ENCODE data around the gene MED12L.

MED12L gene

GRCh38 chr3:151309566-151309965 is 224.1 kb downstream of the MED12L start:
- in situ Hi-C loops (cut with HindIII; ENCODE audit: low pct_unique_long_range_greater_than_20kb, low sequenced_read_pairs): no loop called here

GRCh38 chr3:151312972-151313371 is 227.5 kb downstream of the MED12L start:
- in situ Hi-C loops (cut with HindIII; ENCODE audit: low pct_unique_long_range_greater_than_20kb, low sequenced_read_pairs): no loop called here
- DNase-seq (ENCODE audit: low read depth in 1 of 2, low spot score in 1 of 2): no peak
- TF ChIP-seq JUND (IDR thresholded peaks at IDR 0.05; ENCODE audit: low read depth): no peak

More at GRCh38 chr3:151309566-151309965, 224.1 kb downstream of the MED12L start:
- TF ChIP-seq JUND (IDR thresholded peaks at IDR 0.05; ENCODE audit: low read depth): no peak
- no peak for DNase-seq (ENCODE audit: low read depth in 1 of 2, low spot score in 1 of 2)

DNA sequence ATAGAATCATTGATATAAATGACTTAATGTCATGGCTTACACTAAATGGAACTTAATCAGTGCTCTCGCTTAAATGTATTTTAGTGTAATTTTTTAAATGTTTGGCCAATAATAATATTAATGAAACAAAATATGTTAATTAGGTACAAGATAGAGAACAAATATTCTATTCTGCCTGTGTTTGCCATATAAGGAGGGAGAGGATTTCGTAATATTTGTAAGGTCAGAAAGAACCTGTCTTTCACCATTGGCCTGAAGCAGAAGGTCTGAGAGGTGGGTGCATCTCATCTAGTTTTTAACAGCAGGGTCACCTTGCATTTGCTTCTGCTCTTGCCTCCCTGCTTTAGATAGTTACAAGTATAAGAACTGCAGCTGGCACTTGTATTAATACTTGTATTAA is 228.7 kb downstream of the MED12L start:
- TF ChIP-seq JUND (IDR thresholded peaks at IDR 0.05; ENCODE audit: low read depth): no peak
- DNase-seq (ENCODE audit: low read depth in 1 of 2, low spot score in 1 of 2): no peak
- in situ Hi-C loops (cut with HindIII; ENCODE audit: low pct_unique_long_range_greater_than_20kb, low sequenced_read_pairs): no loop called here

DNA sequence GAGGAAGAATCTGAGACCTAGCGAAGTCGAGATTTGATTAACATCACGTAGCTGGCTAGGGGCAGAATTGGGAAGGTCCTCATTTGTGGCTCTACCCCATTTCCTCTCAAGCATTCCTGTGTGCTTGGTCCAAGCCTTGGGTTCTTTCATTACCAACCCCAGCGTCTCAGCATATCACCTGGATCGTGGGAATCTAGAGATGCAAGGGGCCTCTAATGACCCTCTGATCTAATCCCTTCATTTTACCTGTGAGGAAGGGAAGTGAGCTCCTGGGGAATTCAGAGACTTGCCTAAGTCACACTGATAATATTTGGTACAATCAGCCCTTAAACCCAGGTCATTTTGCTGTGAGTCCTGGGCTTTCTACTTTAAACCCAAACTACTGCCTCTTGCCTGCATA is 229.1 kb downstream of the MED12L start:
- in situ Hi-C loops (cut with HindIII; ENCODE audit: low pct_unique_long_range_greater_than_20kb, low sequenced_read_pairs): no loop called here
- no peak for TF ChIP-seq JUND (IDR thresholded peaks at IDR 0.05; ENCODE audit: low read depth)
- DNase-seq (ENCODE audit: low read depth in 1 of 2, low spot score in 1 of 2): no peak

DNA sequence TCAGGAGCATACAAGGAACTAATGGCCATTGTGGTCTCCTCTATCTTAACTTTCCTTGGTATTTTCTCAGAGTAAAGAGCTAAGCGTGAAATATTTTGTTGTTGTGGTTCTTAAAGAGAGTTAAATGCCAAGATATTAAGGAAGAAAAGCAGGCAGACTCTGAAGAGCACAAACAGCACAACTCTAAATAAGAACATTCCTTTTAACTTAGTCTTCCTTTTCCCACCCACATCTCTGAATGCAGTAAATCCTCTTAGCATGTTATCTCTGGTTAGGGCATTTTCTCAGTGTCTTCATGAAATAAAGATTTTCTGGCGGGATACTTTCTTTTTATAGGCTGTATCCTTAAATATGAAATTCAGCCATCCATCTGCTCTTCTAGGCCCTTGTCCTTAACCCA is 229.7 kb downstream of the MED12L start:
- no peak for DNase-seq (ENCODE audit: low read depth in 1 of 2, low spot score in 1 of 2)
- no peak for TF ChIP-seq JUND (IDR thresholded peaks at IDR 0.05; ENCODE audit: low read depth)
- in situ Hi-C loops (cut with HindIII; ENCODE audit: low pct_unique_long_range_greater_than_20kb, low sequenced_read_pairs): no loop called here

DNA sequence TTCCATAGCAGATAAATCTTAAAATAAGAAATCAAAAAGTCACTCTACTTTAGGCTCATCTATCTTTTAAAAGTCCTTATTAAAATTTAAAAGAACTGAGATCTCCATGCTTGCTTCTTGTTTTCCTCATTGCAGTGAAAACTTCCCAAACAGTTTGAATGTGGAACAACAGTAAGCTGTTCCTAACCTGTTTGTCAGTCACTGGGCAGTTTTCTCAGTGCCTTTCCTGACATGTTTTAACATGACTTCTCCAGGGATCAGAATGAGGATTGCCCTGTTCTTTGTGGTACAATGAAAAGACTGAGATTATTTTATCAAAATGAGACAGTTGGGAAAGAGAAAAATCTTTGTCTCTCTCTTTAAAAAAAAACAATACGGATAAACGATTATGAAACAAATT is 230.4 kb downstream of the MED12L start:
- no peak for TF ChIP-seq JUND (IDR thresholded peaks at IDR 0.05; ENCODE audit: low read depth)
- in situ Hi-C loops (cut with HindIII; ENCODE audit: low pct_unique_long_range_greater_than_20kb, low sequenced_read_pairs): no loop called here
- peak in 1 of 2 experiments; percentile 45 for DNase-seq (ENCODE audit: low read depth in 1 of 2, low spot score in 1 of 2)

DNA sequence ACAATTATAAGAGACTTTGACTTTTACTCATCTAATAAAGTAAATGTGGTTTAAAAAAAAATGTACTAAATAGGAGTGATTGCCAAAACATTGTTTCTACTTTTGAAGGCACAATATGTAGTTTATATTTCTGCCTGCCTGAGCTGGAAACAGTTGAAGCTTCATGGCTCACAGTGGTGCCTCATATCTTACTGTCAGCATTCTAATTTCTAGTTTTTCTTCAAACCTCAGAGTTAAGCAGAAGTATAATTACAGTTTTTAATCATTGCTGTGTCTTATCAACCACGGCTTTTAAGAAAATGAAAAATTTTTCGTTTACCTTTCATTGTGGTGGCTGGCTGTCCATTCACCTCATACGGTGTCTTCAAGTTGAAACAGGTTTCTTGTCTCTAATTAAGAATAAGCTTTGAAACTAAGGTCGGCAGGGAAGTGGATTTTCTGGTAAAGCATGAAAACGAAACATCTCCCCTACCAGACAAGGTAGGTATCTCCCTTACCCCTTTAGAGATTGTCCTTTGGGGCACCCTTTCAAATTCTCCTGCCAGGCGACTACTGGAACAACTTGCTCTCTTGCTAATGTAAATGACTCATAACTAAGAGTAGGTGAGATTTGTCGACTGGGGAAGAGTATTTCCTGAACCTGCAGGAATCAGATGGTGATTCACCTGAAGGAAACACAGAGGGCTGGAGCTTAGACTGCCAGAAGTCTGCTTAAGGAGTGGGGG is 231.0 kb downstream of the MED12L start, which contains the start of gene GPR87:
TSS of gene GPR87 (minus strand) at position 554 of the 725 bp plus-strand sequence. CDS start 16,720 bp downstream, outside the sequence.
- TF ChIP-seq JUND (IDR thresholded peaks at IDR 0.05; ENCODE audit: low read depth): no peak
- DNase-seq (ENCODE audit: low read depth in 1 of 2, low spot score in 1 of 2): peak in 1 of 2 experiments; percentile 69
- in situ Hi-C loops (cut with HindIII; ENCODE audit: low pct_unique_long_range_greater_than_20kb, low sequenced_read_pairs): no loop called here

DNA sequence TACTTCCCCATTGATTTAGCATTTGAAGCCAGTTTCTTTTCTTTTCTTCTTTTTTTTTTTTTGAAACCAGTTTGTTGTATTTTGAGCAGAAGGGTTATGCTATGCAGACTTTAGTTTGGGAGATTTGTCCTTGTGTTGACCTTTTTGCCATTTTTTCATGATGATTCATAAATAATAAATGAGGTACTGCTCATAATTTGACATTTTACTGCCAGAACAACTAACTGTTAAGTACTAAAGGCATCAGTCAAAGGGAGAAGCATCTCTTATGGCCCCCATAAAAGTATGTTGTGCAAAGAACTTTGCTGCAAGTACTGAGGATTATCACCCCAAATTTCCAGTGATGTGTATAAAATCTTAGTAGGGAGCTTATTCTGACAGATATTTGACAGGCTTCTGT is 232.8 kb downstream of the MED12L start:
- no peak for DNase-seq (ENCODE audit: low read depth in 1 of 2, low spot score in 1 of 2)
- no peak for TF ChIP-seq JUND (IDR thresholded peaks at IDR 0.05; ENCODE audit: low read depth)
- in situ Hi-C loops (cut with HindIII; ENCODE audit: low pct_unique_long_range_greater_than_20kb, low sequenced_read_pairs): no loop called here

DNA sequence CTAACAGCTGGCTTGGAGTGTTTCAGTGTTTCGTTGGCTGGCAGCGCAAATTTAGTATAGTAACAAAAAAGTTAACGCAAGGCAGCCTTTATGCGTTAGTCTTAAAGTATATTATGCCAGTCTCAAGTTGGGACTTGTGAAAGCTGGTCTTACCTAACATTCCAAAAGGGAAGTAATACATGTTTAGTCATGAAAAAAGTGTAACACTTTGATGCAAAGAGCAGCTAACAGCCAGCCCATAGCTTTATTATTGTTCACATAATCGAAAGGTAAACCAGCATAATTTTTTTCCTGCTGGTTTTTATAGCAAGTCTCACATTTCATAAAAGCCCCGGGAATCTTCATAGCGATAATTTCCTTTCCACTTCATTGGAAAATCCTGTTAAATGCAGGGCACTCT is 233.5 kb downstream of the MED12L start:
- no peak for DNase-seq (ENCODE audit: low read depth in 1 of 2, low spot score in 1 of 2)
- TF ChIP-seq JUND (IDR thresholded peaks at IDR 0.05; ENCODE audit: low read depth): no peak
- in situ Hi-C loops (cut with HindIII; ENCODE audit: low pct_unique_long_range_greater_than_20kb, low sequenced_read_pairs): no loop called here

DNA sequence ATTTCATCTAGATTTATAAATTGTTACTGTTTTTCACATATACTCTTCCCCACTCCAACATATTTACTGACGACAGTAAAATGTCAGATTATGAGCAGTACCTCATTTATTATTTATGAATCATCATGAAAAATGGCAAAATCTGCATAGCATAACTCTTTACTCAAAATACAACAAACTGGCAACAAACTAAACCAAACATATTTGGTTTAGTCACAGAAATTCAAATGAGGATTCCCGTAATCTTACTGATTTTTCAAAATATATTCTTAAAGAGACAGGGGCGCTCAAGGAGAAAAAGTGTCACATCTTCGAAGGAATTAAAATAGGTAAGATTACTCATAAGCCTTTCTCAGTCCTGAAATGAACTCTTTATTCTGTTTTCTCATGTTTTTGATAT is 234.2 kb downstream of the MED12L start:
- no peak for DNase-seq (ENCODE audit: low read depth in 1 of 2, low spot score in 1 of 2)
- TF ChIP-seq JUND (IDR thresholded peaks at IDR 0.05; ENCODE audit: low read depth): no peak
- in situ Hi-C loops (cut with HindIII; ENCODE audit: low pct_unique_long_range_greater_than_20kb, low sequenced_read_pairs): no loop called here

- in situ Hi-C loops (cut with HindIII; ENCODE audit: low pct_unique_long_range_greater_than_20kb, low sequenced_read_pairs): no loop called here
- DNase-seq (ENCODE audit: low read depth in 1 of 2, low spot score in 1 of 2): no peak
- no peak for TF ChIP-seq JUND (IDR thresholded peaks at IDR 0.05; ENCODE audit: low read depth)
Measured at GRCh38 chr3:151320131-151320530, 234.7 kb downstream of the MED12L start.

GRCh38 chr3:151321526-151321925 is 236.1 kb downstream of the MED12L start:
- no peak for DNase-seq (ENCODE audit: low read depth in 1 of 2, low spot score in 1 of 2)
- in situ Hi-C loops (cut with HindIII; ENCODE audit: low pct_unique_long_range_greater_than_20kb, low sequenced_read_pairs): no loop called here
- TF ChIP-seq JUND (IDR thresholded peaks at IDR 0.05; ENCODE audit: low read depth): no peak

- TF ChIP-seq JUND (IDR thresholded peaks at IDR 0.05; ENCODE audit: low read depth): no peak
- in situ Hi-C loops (cut with HindIII; ENCODE audit: low pct_unique_long_range_greater_than_20kb, low sequenced_read_pairs): no loop called here
- no peak for DNase-seq (ENCODE audit: low read depth in 1 of 2, low spot score in 1 of 2)
Measured at GRCh38 chr3:151322511-151322910, 237.0 kb downstream of the MED12L start.
